KMS-11 (cell line): ENCODE results near the gene COL5A1.

Experiments
- H2AFZ ChIP-seq: fragments of 200-600 bp; sonication (generic); 2 replicates; pipeline ENCODE4 v1.6.1; 2016; ENCODE audit warnings: antibody characterized with exemption, mixed run types, low read depth
- H3K27ac ChIP-seq: fragments of 200-600 bp; sonication (generic); 2 replicates; pipeline ENCODE4 v1.6.1; 2016; ENCODE audit warnings: mild to moderate bottlenecking, mixed run types
- H3K27me3 ChIP-seq: fragments of 200-600 bp; sonication (generic); 2 replicates; pipeline ENCODE4 v1.6.1; 2017; ENCODE audit warnings: mild to moderate bottlenecking, low read depth, mixed run types, moderate library complexity; ENCODE audit not compliant: insufficient read depth
- H3K36me3 ChIP-seq: fragments of 200-600 bp; sonication (generic); 2 replicates; pipeline ENCODE4 v1.6.1; 2017; ENCODE audit warnings: mild to moderate bottlenecking, mixed run types; ENCODE audit not compliant: insufficient read depth
- H3K4me1 ChIP-seq: fragments of 200-600 bp; sonication (generic); 2 replicates; pipeline ENCODE4 v1.6.1; 2016; ENCODE audit warnings: mild to moderate bottlenecking, low read depth, mixed run types; ENCODE audit not compliant: poor library complexity, severe bottlenecking
- H3K4me2 ChIP-seq: fragments of 200-600 bp; sonication (generic); 2 replicates; pipeline ENCODE4 v1.7.0; 2016; ENCODE audit warnings: mild to moderate bottlenecking, mixed run types
- H3K4me3 ChIP-seq: fragments of 200-600 bp; sonication (generic); IDR thresholded peaks from 2 replicates; pipeline ENCODE4 v1.6.1; 2017; ENCODE audit warnings: low read depth, low read length, mixed read lengths; ENCODE audit not compliant: insufficient read depth
- H3K79me2 ChIP-seq: fragments of 200-600 bp; sonication (generic); 2 replicates; pipeline ENCODE4 v1.6.1; 2016; ENCODE audit warnings: low read depth, mixed run types; ENCODE audit not compliant: insufficient read depth
- H3K9ac ChIP-seq: fragments of 200-600 bp; sonication (generic); 2 replicates; pipeline ENCODE4 v1.6.1; 2016; ENCODE audit warnings: mild to moderate bottlenecking, mixed run types
- H4K20me1 ChIP-seq: fragments of 200-600 bp; sonication (generic); 2 replicates; pipeline ENCODE4 v1.6.1; 2016; ENCODE audit warnings: mild to moderate bottlenecking, mixed run types; ENCODE audit not compliant: insufficient read depth
- TF ChIP-seq, protein P1 (sequence below): fragments of 200-600 bp; sonication (generic); conservative IDR thresholded peaks from 2 replicates; pipeline ENCODE4 v1.6.1; 2017; ENCODE audit warnings: low read depth, mild to moderate bottlenecking, antibody characterized with exemption, low read length, moderate library complexity, mixed read lengths

The COL5A1 gene

DNA sequence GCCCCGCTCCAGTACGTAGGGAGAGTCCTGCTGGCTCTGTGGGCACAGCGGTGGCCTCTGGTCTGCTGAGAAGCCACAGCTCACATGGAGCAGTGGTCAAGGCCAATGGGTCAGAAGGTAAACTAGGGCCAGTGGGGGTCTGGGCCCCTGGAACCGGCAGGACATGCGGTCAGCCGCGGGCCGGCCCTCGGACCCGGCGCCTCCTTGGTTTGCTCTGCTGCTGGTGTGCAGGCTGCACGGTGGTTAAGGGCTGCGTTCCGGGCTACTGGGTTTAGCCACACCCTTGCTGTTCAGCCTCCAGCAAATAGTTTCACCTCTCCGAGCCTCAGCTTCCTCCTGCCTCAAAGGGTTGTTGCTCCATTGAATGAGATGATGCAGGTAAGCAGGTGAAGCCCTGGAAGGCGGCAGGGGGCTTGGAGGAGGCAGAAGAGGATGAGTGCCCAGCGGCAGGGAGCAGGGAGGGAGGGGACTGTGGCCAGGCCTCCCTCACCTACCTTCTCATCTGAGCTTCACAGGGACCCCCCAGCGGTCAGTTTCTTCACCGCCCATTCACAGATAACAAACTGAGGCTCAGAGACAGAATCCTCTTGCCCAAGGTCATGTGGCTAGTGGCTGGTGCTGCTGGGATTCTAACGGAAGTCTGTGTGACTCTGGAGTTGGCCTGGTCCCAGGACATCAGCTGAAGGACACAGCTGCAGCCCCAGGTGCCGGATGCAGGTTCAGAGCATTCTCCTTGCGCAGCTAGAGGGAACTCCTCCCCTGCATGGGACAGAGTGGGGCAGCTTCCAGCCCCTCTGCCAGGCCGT, 3.7 kb upstream of the COL5A1 start:
- Histone ChIP-seq H3K4me2 (no peak overlapping the region), H3K79me2 (no peaks in the 10 kb centered on the region), H3K4me1 (no peaks in the 10 kb centered on the region), H3K9ac (no peak overlapping the region), H3K27me3 (peaks cover 27% of the 10 kb centered on the region), H2AFZ (no peak overlapping the region), H3K4me3 (no peak overlapping the region), H3K36me3 (no peaks in the 10 kb centered on the region), H3K27ac (no peak overlapping the region), H4K20me1 (no peaks in the 10 kb centered on the region)
- TF ChIP-seq, protein P1, sequence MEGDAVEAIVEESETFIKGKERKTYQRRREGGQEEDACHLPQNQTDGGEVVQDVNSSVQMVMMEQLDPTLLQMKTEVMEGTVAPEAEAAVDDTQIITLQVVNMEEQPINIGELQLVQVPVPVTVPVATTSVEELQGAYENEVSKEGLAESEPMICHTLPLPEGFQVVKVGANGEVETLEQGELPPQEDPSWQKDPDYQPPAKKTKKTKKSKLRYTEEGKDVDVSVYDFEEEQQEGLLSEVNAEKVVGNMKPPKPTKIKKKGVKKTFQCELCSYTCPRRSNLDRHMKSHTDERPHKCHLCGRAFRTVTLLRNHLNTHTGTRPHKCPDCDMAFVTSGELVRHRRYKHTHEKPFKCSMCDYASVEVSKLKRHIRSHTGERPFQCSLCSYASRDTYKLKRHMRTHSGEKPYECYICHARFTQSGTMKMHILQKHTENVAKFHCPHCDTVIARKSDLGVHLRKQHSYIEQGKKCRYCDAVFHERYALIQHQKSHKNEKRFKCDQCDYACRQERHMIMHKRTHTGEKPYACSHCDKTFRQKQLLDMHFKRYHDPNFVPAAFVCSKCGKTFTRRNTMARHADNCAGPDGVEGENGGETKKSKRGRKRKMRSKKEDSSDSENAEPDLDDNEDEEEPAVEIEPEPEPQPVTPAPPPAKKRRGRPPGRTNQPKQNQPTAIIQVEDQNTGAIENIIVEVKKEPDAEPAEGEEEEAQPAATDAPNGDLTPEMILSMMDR: no peak

DNA sequence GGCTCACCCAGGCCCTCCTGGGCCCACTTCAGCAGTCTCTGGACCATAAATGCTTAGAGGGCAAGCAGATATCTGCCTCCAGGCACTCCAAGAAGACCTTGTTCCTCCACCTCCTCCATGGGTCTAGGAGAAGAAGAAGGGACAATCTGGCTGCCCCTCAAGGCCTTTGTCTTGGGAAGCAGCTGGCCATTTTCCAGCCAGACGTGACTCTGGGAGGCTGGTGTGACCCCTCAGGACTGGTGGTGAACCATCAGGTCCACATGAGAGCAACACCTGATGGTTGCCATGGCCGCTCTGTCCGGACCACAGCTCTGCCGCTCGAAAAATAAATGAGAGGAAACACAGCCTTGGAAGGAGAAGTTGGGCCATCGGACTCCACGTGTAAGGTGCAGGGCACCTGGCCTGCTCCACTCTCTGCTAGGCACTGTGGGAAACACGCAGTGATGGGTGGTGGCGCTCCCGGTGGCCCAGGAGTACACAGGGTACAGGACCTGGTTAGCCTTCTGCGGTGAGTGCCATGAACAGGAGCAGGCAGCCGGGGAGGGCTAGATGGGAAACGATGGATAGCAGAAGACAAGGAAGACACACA, 3.0 kb upstream of the COL5A1 start:
- no peak overlapping the region for H3K27ac ChIP-seq
- no peaks in the 10 kb centered on the region for H3K4me1 ChIP-seq
- TF ChIP-seq, protein P1: no peak
- H2AFZ ChIP-seq: no peak overlapping the region
- H4K20me1 ChIP-seq: no peaks in the 10 kb centered on the region
- no peak overlapping the region for H3K4me3 ChIP-seq
- H3K27me3 ChIP-seq: peaks cover 26% of the 10 kb centered on the region
- H3K36me3 ChIP-seq: no peaks in the 10 kb centered on the region
- no peak overlapping the region for H3K9ac ChIP-seq
- H3K79me2 ChIP-seq: no peaks in the 10 kb centered on the region
- no peak overlapping the region for H3K4me2 ChIP-seq

DNA sequence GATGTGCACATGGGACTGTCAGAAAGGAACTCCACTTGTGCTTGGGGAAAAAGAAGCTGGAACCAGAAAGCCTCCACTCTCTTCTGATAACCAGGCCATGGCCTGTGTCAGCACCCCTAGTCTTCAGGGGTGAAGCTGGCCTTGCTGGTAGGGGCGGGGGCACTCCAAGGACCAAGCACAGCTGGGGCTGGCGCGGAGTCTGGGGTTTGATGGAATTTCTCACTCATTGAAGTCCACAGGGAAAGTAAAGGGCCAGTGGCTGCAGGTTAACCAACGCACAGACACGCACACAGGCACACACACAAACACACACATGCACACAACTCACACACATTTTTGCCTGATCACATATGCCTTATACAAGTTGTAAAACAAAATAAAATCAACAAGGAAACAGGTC, 1.6 kb upstream of the COL5A1 start:
- TF ChIP-seq, protein P1: no peak
- H3K27ac ChIP-seq: no peak overlapping the region
- H3K4me2 ChIP-seq: no peak overlapping the region
- H3K4me3 ChIP-seq: no peak overlapping the region
- H3K36me3 ChIP-seq: no peaks in the 10 kb centered on the region
- H4K20me1 ChIP-seq: no peaks in the 10 kb centered on the region
- H3K9ac ChIP-seq: no peak overlapping the region
- no peaks in the 10 kb centered on the region for H3K79me2 ChIP-seq
- H3K4me1 ChIP-seq: no peaks in the 10 kb centered on the region
- H2AFZ ChIP-seq: no peak overlapping the region
- peaks cover 24% of the 10 kb centered on the region for H3K27me3 ChIP-seq

DNA sequence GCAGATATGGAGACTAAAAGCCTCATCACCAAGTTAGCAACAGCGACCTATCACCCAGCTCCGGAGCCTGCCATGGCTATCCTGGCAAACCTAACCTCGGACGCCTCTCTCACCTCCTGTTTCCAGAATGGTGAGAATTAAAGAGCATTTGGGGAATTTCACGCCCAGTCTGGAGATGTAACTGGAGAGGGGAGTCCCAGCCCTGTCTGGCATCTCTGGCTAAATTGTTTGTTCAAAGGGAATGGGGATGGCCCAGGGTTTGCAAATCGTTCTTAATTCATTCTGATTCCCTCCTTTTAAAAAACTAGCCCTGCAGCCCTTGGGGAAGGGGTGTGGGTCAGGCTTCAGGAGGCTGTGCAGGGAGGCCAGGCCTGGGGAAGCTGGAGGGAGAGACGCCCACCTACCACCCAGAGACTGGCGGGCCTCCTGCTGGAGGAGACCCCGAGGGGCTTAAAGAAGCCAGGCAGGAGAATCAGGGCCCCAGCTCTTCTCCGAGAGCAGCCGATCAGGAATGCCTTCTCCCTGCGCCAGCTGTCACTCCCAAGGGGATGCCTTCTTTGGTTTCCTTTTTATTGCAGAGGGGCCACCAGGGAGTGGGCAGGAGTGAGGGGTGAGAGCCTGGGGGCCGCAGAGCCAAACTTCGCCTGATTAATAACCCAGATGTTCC, 964 bp upstream of the COL5A1 start:
- H3K36me3 ChIP-seq: no peaks in the 10 kb centered on the region
- TF ChIP-seq, protein P1: no peak
- no peak overlapping the region for H3K9ac ChIP-seq
- no peaks in the 10 kb centered on the region for H3K4me1 ChIP-seq
- H3K27me3 ChIP-seq: peaks cover 29% of the 10 kb centered on the region
- H2AFZ ChIP-seq: no peak overlapping the region
- H4K20me1 ChIP-seq: no peaks in the 10 kb centered on the region
- no peak overlapping the region for H3K27ac ChIP-seq
- H3K79me2 ChIP-seq: no peaks in the 10 kb centered on the region
- H3K4me2 ChIP-seq: no peak overlapping the region
- no peak overlapping the region for H3K4me3 ChIP-seq
